ENCODE measurements around the gene WDR33.

Gene WDR33

GRCh38 chr2:127658146-127658545 lies 152.8 kb downstream of the WDR33 start:
- TF ChIP-seq SP1 (IDR thresholded peaks at IDR 0.05): no peak
- no peak for TF ChIP-seq SUZ12 (IDR thresholded peaks at IDR 0.05)
- no peak for TF ChIP-seq TARDBP (IDR thresholded peaks at IDR 0.05)
- TF ChIP-seq ARNT (IDR thresholded peaks at IDR 0.05): no peak
- TF ChIP-seq FOXM1 (IDR thresholded peaks at IDR 0.05; ENCODE audit: borderline replicate concordance): no peak
- TF ChIP-seq NFRKB (IDR thresholded peaks at IDR 0.05): no peak
- TF ChIP-seq ELF4 (IDR thresholded peaks at IDR 0.05): no peak
- no peak for TF ChIP-seq CTBP1 (IDR thresholded peaks at IDR 0.05; ENCODE audit: borderline replicate concordance)
- TF ChIP-seq L3MBTL2 (conservative IDR thresholded peaks at IDR 0.05): no peak
- TF ChIP-seq HDGF (IDR thresholded peaks at IDR 0.05; ENCODE audit: borderline replicate concordance): no peak
- TF ChIP-seq LEF1 (IDR thresholded peaks at IDR 0.05; ENCODE audit: borderline replicate concordance): no peak
- ChIA-PET CTCF (no interaction called here), POLR2A (no interaction called here)
- DNase-seq (ENCODE audit: extremely low spot score): no peak

GRCh38 chr2:127657232-127657595 lies 153.8 kb downstream of the WDR33 start:
- POLR2A ChIA-PET: no interaction called here
- no peak for TF ChIP-seq BHLHE40 (IDR thresholded peaks at IDR 0.05; ENCODE audit: borderline replicate concordance)
- no peak for TF ChIP-seq NFRKB (IDR thresholded peaks at IDR 0.05)
- no peak for TF ChIP-seq FOXA1 (IDR thresholded peaks at IDR 0.05)
- TF ChIP-seq SP1 (IDR thresholded peaks at IDR 0.05): no peak
- no peak for TF ChIP-seq ZNF384 (IDR thresholded peaks at IDR 0.05)
- DNase-seq (ENCODE audit: extremely low spot score): no peak
- CTCF ChIA-PET: no interaction called here

GRCh38 chr2:127656569-127657231 lies 154.3 kb downstream of the WDR33 start:
- POLR2A ChIA-PET: no interaction called here
- CTCF ChIA-PET: no interaction called here
- no peak for DNase-seq (ENCODE audit: extremely low spot score)
- TF ChIP-seq HDGF (IDR thresholded peaks at IDR 0.05; ENCODE audit: borderline replicate concordance) (no peak), ELF4 (IDR thresholded peaks at IDR 0.05) (no peak), BHLHE40 (IDR thresholded peaks at IDR 0.05; ENCODE audit: borderline replicate concordance) (no peak), L3MBTL2 (conservative IDR thresholded peaks at IDR 0.05) (no peak), PKNOX1 (IDR thresholded peaks at IDR 0.05) (no peak), ARNT (IDR thresholded peaks at IDR 0.05) (no peak), NFRKB (IDR thresholded peaks at IDR 0.05) (no peak), SP1 (IDR thresholded peaks at IDR 0.05) (no peak), ZNF384 (IDR thresholded peaks at IDR 0.05) (no peak), FOXA1 (IDR thresholded peaks at IDR 0.05) (no peak), TARDBP (IDR thresholded peaks at IDR 0.05) (no peak), CTBP1 (IDR thresholded peaks at IDR 0.05; ENCODE audit: borderline replicate concordance) (no peak), FOXK2 (IDR thresholded peaks at IDR 0.05) (no peak), SUZ12 (IDR thresholded peaks at IDR 0.05) (no peak)

- DNase-seq (ENCODE audit: extremely low spot score): no peak
- TF ChIP-seq CTBP1 (IDR thresholded peaks at IDR 0.05; ENCODE audit: borderline replicate concordance) (no peak), ELF4 (IDR thresholded peaks at IDR 0.05) (no peak), FOXK2 (IDR thresholded peaks at IDR 0.05) (no peak), FOXA1 (IDR thresholded peaks at IDR 0.05) (no peak), NFRKB (IDR thresholded peaks at IDR 0.05) (no peak), FOXM1 (IDR thresholded peaks at IDR 0.05; ENCODE audit: borderline replicate concordance) (no peak), L3MBTL2 (conservative IDR thresholded peaks at IDR 0.05) (no peak), HDGF (IDR thresholded peaks at IDR 0.05; ENCODE audit: borderline replicate concordance) (no peak), ARNT (IDR thresholded peaks at IDR 0.05) (no peak), PKNOX1 (IDR thresholded peaks at IDR 0.05) (no peak), BHLHE40 (IDR thresholded peaks at IDR 0.05; ENCODE audit: borderline replicate concordance) (no peak), SUZ12 (IDR thresholded peaks at IDR 0.05) (no peak), ZNF384 (IDR thresholded peaks at IDR 0.05) (no peak), LEF1 (IDR thresholded peaks at IDR 0.05; ENCODE audit: borderline replicate concordance) (no peak), TARDBP (IDR thresholded peaks at IDR 0.05) (no peak), SP1 (IDR thresholded peaks at IDR 0.05) (no peak)
- CTCF ChIA-PET: interaction anchor here (0.9 to 1.2 kb wide), 2 partner anchors 64 kb away, joined by 3 read pairs; no protein-coding TSS in a partner anchor
- POLR2A ChIA-PET: no interaction called here
Observed at GRCh38 chr2:127655209-127656073, 155.5 kb downstream of the WDR33 start.

- ChIA-PET CTCF (interaction anchor here (1.2 kb wide), 1 partner anchor 64 kb away, joined by 3 read pairs; no protein-coding TSS in a partner anchor), POLR2A (interaction anchor here (1.4 kb wide), 1 partner anchor 50 kb away, joined by 3 read pairs; no protein-coding TSS in a partner anchor)
- no peak for DNase-seq (ENCODE audit: extremely low spot score)
Observed at GRCh38 chr2:127654838-127655175, 156.2 kb downstream of the WDR33 start.

More at GRCh38 chr2:127654838-127655175, 156.2 kb downstream of the WDR33 start:
- TF ChIP-seq FOXK2 (IDR thresholded peaks at IDR 0.05) (no peak), ELF4 (IDR thresholded peaks at IDR 0.05) (no peak), TARDBP (IDR thresholded peaks at IDR 0.05) (no peak), L3MBTL2 (conservative IDR thresholded peaks at IDR 0.05) (no peak), NFRKB (IDR thresholded peaks at IDR 0.05) (no peak), LEF1 (IDR thresholded peaks at IDR 0.05; ENCODE audit: borderline replicate concordance) (no peak), FOXM1 (IDR thresholded peaks at IDR 0.05; ENCODE audit: borderline replicate concordance) (no peak), PKNOX1 (IDR thresholded peaks at IDR 0.05) (no peak)
